ENCODE measurements around the gene RPS18.

RPS18 gene

GRCh38 chr6:33296797-33297405, 25.0 kb downstream of the RPS18 start:
- TF ChIP-seq GATA3 (IDR thresholded peaks at IDR 0.05; ENCODE audit: low read depth, low read length) (no peak), GATA2 (IDR thresholded peaks at IDR 0.05; ENCODE audit: low read depth, low read length) (no peak)

GRCh38 chr6:33297406-33297955, 25.6 kb downstream of the RPS18 start:
- TF ChIP-seq GATA3 (IDR thresholded peaks at IDR 0.05; ENCODE audit: low read depth, low read length), result no peak
- no peak for TF ChIP-seq GATA2 (IDR thresholded peaks at IDR 0.05; ENCODE audit: low read depth, low read length)

GRCh38 chr6:33297956-33298772, 26.3 kb downstream of the RPS18 start:
- TF ChIP-seq GATA2 (IDR thresholded peaks at IDR 0.05; ENCODE audit: low read depth, low read length) (no peak), GATA3 (IDR thresholded peaks at IDR 0.05; ENCODE audit: low read depth, low read length) (no peak)

- TF ChIP-seq GATA3 (IDR thresholded peaks at IDR 0.05; ENCODE audit: low read depth, low read length), result no peak
- no peak for TF ChIP-seq GATA2 (IDR thresholded peaks at IDR 0.05; ENCODE audit: low read depth, low read length)
Measured at GRCh38 chr6:33298773-33299236, 26.9 kb downstream of the RPS18 start, which contains the start of gene RGL2. Gene RGL2, minus strand, starts transcription at chr6:33298942. Its CDS starts 332 bp downstream, at chr6:33298610.

GRCh38 chr6:33299237-33299944, 27.5 kb downstream of the RPS18 start:
- TF ChIP-seq GATA2 (IDR thresholded peaks at IDR 0.05; ENCODE audit: low read depth, low read length) (no peak), GATA3 (IDR thresholded peaks at IDR 0.05; ENCODE audit: low read depth, low read length) (no peak)

GRCh38 chr6:33301877-33302276, 30.0 kb downstream of the RPS18 start:
- TF ChIP-seq GATA3 (IDR thresholded peaks at IDR 0.05; ENCODE audit: low read depth, low read length) (no peak), GATA2 (IDR thresholded peaks at IDR 0.05; ENCODE audit: low read depth, low read length) (no peak)

- no peak for TF ChIP-seq GATA3 (IDR thresholded peaks at IDR 0.05; ENCODE audit: low read depth, low read length)
- TF ChIP-seq GATA2 (IDR thresholded peaks at IDR 0.05; ENCODE audit: low read depth, low read length), result no peak
Measured at GRCh38 chr6:33304216-33304615, 32.3 kb downstream of the RPS18 start.

- TF ChIP-seq GATA2 (IDR thresholded peaks at IDR 0.05; ENCODE audit: low read depth, low read length), result no peak
- TF ChIP-seq GATA3 (IDR thresholded peaks at IDR 0.05; ENCODE audit: low read depth, low read length), result no peak
Measured at GRCh38 chr6:33305052-33305451, 33.2 kb downstream of the RPS18 start.

- no peak for TF ChIP-seq GATA2 (IDR thresholded peaks at IDR 0.05; ENCODE audit: low read depth, low read length)
- TF ChIP-seq GATA3 (IDR thresholded peaks at IDR 0.05; ENCODE audit: low read depth, low read length), result no peak
Measured at GRCh38 chr6:33306356-33306755, 34.5 kb downstream of the RPS18 start.

- TF ChIP-seq GATA3 (IDR thresholded peaks at IDR 0.05; ENCODE audit: low read depth, low read length), result no peak
- TF ChIP-seq GATA2 (IDR thresholded peaks at IDR 0.05; ENCODE audit: low read depth, low read length), result no peak
Measured at GRCh38 chr6:33312361-33313104, 40.7 kb downstream of the RPS18 start.

GRCh38 chr6:33313105-33313708, 41.3 kb downstream of the RPS18 start:
- TF ChIP-seq GATA2 (IDR thresholded peaks at IDR 0.05; ENCODE audit: low read depth, low read length) (no peak), GATA3 (IDR thresholded peaks at IDR 0.05; ENCODE audit: low read depth, low read length) (no peak)

GRCh38 chr6:33313709-33314514, 42.0 kb downstream of the RPS18 start, which contains the start of gene TAPBP:
Gene TAPBP, minus strand, starts transcription at chr6:33314078. Its CDS starts 37 bp downstream, at chr6:33314041.
- TF ChIP-seq GATA3 (IDR thresholded peaks at IDR 0.05; ENCODE audit: low read depth, low read length) (no peak), GATA2 (IDR thresholded peaks at IDR 0.05; ENCODE audit: low read depth, low read length) (no peak)

Measured in SH-SY5Y (cell line).